Islet of Langerhans (tissue), 1 donor: Measurements from ENCODE around the gene TMTC4.
"Not testable (repeated sequence)": the region's sequence is repeated elsewhere in the genome, so short reads cannot be mapped to it uniquely, and the experiment has no call there.

Source experiments
- FAIRE-seq: peaks from one replicate; lab custom pipeline; 2011; peaks lifted over from hg19 to GRCh38; lab: Jason Lieb, UNC

The TMTC4 gene

GRCh38 chr13:100619940-100620339 lies 54.7 kb downstream of the TMTC4 start:
- no peak for FAIRE-seq

GRCh38 chr13:100618897-100619296 lies 55.7 kb downstream of the TMTC4 start:
- FAIRE-seq = not testable (repeated sequence)

GRCh38 chr13:100613031-100613430 lies 61.6 kb downstream of the TMTC4 start:
- no peak for FAIRE-seq

GRCh38 chr13:100611678-100612492 lies 62.7 kb downstream of the TMTC4 start:
- no peak for FAIRE-seq

DNA sequence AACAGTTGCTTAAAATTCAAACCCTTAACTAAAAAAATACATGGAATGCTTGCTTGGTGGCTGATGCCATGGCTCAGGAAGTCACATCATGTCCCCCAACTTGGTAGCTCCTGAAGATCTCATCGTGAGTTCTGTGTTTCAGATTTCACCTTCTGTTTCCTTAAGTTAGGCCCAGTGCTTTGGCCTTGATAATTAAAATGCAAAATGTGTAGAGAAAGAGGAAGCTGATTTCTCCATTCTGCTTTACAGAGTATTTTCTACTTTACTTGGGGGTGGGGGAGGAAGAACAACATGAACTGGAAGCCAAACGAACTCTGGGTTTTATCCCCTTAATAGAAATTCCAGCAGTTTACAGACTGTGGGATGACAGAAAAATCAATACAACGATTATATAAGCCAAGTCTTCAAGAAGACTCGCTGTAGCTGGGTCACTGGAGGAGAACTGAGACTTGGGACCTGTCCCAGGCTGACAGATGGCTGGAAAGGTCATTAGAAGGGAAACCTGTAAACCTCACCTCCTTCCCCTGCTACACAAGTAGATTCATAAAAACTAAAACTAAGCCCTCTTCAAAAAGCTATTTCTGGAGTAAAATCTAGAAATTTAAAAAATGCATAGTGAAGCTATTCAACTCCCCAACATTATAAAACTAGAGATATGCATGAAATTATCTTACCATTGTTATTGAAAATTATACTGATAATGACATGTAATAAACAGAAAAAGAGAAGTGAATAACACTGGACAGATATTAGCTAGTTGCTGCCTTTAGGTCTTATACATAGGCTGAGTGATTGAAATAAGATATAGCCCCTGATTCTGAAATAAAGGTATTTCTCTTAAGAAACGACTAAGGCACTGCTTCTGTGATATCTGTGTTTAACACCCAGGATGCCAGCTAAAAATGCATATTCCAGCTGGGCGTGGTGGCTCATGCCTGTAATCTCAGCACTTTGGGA lies 63.9 kb downstream of the TMTC4 start:
- no peak for FAIRE-seq

DNA sequence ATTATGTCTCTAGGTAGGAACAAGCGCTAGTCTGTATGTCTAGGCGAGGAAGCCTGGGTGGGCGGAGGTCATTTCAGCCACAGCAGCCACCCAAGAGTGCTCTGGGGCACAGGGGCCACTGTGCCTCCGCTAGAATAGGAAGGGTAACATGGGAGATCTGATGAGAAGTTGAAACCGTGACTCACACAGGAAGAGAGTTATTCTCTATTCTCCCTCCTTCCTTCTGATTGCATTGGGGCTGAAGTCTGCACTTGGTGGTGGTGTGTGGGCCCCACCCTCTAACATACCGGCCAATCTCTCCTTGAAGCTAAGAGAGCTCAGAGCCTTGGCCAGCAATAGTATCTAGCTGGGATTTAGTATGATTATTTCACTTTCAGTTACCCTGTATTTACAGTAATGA lies 65.7 kb downstream of the TMTC4 start:
- no peak for FAIRE-seq

DNA sequence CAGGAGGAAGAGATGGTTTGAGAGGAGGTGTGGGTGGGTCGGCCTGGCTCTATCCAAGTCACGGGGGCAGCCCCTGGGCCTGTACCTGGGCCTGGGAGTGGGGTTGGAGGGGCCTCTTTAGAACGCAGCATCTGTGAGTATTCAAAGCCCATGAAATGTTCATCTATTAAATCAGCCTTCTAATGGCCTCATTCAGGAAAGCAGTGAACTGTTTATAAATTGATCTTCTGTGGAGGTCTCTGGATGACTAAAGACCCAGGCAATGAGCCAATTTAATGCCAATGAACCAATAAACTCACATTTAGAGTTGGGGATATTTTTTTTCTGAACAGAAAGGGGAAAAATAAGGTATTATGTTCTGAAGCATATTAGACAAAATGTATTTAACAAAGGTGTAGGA lies 66.1 kb downstream of the TMTC4 start:
- FAIRE-seq = no peak

DNA sequence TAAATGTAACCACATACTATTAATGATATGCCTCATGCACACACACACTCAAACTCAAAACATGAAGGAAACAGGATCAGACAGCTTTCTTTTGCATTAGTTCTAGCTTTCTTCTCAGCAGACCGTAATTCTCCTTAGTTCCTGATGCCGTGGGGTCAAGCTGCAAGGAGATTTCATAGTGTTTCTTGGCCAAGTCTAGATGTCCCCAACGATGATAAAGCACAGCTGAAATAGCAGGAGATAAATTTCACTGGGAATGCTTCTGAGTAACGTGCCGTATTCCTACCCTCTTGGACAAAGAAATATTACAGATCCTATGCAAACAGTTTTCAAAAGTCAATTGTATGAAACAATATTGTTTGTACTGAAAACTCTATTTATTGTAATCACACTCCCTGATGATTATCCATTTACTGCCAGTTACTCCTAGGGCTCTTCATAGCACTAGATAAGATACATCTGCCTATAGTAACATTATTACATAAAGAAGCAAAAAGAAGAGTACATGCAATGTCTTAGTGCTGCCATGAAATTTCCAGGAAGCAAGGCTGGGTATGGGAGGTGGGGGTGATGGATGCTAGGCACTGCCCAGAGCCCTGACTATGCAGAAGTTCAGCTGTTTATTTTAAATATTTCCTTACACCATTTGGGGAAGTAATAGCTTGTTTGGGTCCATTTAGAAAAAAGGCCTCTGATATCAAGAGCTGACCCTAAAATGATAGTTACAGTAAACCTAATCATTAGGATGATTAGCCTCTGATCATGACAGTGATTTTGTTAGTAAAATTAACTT lies 69.5 kb downstream of the TMTC4 start:
- FAIRE-seq = no peak

GRCh38 chr13:100602493-100603111 lies 72.0 kb downstream of the TMTC4 start:
- FAIRE-seq = no peak

DNA sequence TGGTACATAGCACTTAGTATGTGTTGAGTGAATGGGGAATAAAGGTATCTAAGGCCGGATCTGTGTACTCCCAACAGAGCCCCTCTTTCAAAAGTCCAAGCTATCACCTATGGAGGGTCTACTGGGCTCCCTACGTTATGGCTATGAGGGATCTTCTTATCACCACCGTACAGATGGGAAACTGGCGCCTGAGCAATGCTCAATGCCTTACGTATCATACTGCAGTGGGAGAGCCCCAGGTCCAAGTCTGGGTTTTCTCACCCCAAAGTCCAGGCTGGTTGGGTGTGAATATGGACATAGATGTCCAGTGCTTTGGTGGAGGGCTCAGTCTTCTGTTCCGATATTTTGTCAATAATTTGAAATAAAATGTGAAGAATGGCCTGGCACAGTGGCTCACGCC lies 72.9 kb downstream of the TMTC4 start:
- FAIRE-seq = no peak

DNA sequence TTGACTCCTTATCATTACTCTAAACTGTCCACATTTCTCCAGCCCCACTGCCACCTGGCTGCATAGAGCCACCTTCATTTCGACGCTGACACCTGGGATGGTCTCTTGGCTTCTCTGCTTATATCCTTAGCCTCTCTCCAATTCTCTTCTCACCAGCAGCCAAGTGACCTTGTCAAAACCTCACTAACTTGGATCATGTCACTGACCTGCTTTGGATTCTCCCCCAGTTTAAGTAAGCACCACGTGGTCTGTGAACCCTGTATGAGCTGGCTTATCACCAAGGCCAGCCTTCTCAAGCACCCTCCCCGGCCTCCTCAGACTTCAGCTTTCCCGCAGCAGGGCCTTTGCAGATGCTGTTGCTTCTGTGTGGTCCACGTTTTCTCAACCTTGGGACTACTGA lies 73.7 kb downstream of the TMTC4 start:
- FAIRE-seq = no peak

- FAIRE-seq = no peak
These were observed 74.1 kb downstream of the TMTC4 start for GRCh38 chr13:100600461-100600860.

DNA sequence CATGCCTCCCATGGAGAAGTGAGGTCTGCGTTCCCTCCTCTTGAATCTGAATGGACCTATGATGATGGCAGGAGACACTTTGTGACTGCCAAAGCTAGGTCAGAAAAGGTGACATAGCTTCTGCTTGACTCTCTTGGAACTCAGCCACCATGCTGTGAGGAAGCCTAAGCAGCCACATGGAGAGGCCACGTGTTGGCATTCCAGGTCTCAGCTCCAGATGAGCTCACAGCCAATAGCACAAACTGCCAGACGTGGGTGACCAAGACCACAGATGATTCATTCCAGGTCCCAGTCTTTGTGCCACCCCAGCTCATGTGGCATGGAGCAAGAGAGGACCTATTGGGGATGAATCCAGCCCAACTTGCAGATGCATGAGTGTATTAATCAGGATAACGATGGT lies 77.3 kb downstream of the TMTC4 start:
- no peak for FAIRE-seq

- no peak for FAIRE-seq
These were observed 78.1 kb downstream of the TMTC4 start for GRCh38 chr13:100596516-100596915.

- no peak for FAIRE-seq
These were observed 79.9 kb downstream of the TMTC4 start for GRCh38 chr13:100594731-100595130.

DNA sequence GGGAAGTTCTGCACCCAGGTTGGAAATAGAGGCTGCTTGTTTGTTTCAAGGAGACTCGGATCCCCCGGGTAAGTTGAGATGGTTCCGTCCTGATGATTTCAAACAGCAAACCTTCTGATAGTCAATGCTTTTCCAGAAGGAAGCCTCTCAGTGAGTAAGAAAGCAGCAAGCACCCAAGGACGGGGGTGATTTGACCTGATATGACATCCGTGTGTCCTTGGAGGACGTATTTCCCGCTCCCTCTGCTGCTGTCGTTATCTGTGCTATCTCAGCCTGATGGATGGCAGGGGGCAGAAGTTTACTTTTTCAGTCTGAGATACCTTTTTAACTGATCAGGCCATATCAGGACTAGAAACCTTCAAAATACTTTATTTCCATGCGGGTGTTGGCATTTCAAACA lies 80.3 kb downstream of the TMTC4 start:
- FAIRE-seq = no peak

- FAIRE-seq = no peak
These were observed 85.3 kb downstream of the TMTC4 start for GRCh38 chr13:100589178-100589725.

DNA sequence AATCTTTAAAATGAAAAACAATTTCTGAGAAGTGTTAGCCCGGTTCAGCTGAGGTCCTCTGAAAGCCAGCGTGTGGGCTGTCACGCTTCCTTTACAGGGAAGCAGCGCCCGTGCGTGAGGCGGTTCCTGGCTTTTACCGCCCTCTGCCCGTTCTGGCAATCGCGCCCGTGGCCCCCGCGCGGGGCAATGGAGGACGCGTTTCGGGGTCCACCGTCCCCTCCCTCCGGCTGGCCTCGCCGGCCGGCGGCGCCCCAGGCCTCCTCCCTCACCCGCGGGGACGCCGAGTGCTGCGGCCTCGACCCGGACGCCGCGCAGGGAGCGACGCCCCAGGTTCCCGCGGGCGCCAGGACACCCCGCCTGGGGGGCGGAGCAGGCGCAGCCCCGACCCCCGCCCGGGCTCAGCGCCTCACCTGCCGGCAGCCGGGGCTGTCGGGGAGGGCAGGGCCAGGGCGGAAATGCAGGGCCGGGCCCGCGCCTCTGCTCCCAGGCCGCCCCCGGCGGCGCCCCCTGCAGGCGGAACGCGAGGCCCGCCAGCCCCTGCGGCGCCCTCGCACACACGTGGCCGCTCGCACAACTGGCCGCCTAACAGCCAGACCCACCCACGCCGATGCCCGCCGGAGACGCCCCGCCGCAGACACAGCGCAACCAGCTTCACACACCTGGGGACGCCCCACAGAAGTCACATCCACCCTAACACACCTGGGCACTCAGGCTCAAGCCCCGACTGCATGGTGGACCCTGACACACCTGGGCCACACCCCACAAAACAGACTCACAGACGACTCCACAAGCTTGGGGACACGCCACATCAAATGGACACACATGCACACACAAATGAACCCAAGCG lies 86.0 kb downstream of the TMTC4 start, which contains the start of gene GGACT:
Gene GGACT (minus strand): TSS at position 459 of the 847 bp plus-strand sequence. CDS start 56,198 bp downstream, outside the sequence.
- FAIRE-seq = no peak

DNA sequence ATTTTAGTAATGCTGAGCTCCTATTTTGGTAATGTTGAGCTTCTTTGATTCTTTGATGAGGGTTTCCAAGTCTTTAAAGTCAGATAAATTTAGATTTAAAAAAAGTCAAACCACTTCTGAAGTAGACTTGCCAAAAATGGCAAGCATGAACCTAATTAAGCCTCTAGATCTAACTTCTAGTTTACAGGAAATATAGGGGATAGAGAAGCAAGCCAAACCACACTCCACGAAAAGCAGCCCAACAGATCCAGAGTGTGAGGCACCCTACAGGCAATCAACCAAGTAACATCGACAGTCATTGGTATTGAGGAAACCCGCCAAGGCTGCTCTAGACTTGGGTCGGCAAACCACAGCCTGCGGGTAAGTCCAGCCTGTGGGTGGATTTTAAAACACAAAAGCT lies 89.7 kb downstream of the TMTC4 start:
- no peak for FAIRE-seq

GRCh38 chr13:100581504-100581903 lies 93.1 kb downstream of the TMTC4 start:
- no peak for FAIRE-seq

- FAIRE-seq = no peak
These were observed 93.6 kb downstream of the TMTC4 start for GRCh38 chr13:100581030-100581429.
